ENCODE data around the gene AGAP1. TPM values are rescaled to one million over a fixed set of nuclear protein-coding genes. Genes with fewer than 3 reads are reported as not detected.

AGAP1 gene
- total RNA-seq, 1 experiment from 2014 or later: 25.8 TPM

DNA sequence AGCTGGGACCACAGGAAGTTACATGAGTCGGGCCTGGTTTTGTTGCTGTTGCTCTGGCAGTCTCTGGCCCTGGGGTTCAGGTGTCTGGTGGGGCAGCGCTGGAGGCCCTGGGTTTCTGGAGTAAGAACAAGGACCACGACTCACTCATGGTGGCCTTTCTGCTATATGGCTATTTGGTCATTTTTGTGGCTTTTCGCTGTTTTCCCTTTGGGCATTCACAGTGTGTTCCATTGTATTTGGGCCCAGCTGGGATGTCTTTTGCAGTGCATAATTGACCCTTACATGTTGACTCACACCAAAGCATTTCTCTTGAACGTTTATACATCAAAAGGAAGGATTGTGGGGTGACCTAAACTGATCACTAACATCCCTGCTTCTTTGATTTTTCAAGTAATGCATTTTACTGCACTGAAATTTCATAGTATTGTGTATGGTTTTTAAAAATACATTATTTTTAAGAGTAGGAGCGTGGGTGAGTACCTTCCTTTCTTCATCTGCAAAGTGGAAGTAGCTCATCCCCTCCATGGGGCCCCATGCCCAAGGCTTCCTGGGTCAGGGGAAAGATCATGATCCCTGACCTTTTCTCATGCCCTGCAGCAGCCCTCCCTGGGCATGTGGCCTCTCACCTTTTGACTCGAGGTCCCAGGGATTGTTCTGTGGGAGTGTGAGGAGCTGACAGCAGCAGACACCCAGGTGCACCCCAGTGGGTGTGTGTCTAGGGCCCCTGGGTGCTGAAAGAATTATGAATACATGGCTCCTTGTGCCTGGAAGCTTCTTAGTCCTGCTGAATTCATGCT lies 225.5 kb downstream of the AGAP1 start:
- Histone ChIP-seq H3K9ac (ENCODE audit: extremely low read depth, insufficient read length, low read length) (no peak overlapping the region), H3K4ac (ENCODE audit: low read depth, low read length) (no peak overlapping the region), H3K23me2 (ENCODE audit: insufficient read length, low read depth, low read length, poor library complexity, severe bottlenecking) (no peaks in the 10 kb centered on the region), H3K79me2 (ENCODE audit: insufficient read depth, low read length) (no peaks in the 10 kb centered on the region), H2BK15ac (ENCODE audit: low read depth, low read length) (no peak overlapping the region), H4K8ac (replicated peaks; ENCODE audit: insufficient read length, low read depth, low read length) (no peak overlapping the region), H2BK12ac (ENCODE audit: insufficient read length, low read depth, low read length) (no peak overlapping the region), H3K56ac (ENCODE audit: insufficient read length, low read depth, low read length) (no peak overlapping the region), H2AK5ac (ENCODE audit: insufficient read length, low read length) (no peak overlapping the region), H3K79me1 (ENCODE audit: insufficient read depth, low read depth, low read length, poor library complexity, severe bottlenecking) (no peaks in the 10 kb centered on the region), H3K4me2 (ENCODE audit: insufficient read depth, insufficient read length, low read length) (no peak overlapping the region), H3K27me3 (ENCODE audit: insufficient read depth, low read length) (no peaks in the 10 kb centered on the region), H2BK5ac (ENCODE audit: insufficient read length, low read length) (no peak overlapping the region), H3T11ph (ENCODE audit: low read length) (no peak overlapping the region), H2AFZ (ENCODE audit: low read length) (no peak overlapping the region), H2BK120ac (ENCODE audit: low read depth, low read length, poor library complexity, severe bottlenecking) (no peak overlapping the region), H3K9me3 (ENCODE audit: control insufficient read depth, low read depth, low read length) (no peaks in the 10 kb centered on the region), H4K5ac (ENCODE audit: insufficient read length, low read depth, low read length) (no peak overlapping the region), H3K14ac (ENCODE audit: insufficient read depth, low read length) (no peak overlapping the region), H3K23ac (ENCODE audit: insufficient read length, low read depth, low read length) (no peak overlapping the region), H2BK20ac (ENCODE audit: low read depth, low read length, poor library complexity, severe bottlenecking) (no peak overlapping the region), H4K91ac (ENCODE audit: insufficient read length, low read depth, low read length) (no peak overlapping the region), H3K4me1 (ENCODE audit: insufficient read depth, low read length) (no peaks in the 10 kb centered on the region), H3K27ac (ENCODE audit: insufficient read length, low read depth, low read length) (no peak overlapping the region), H4K20me1 (ENCODE audit: control insufficient read depth, insufficient read depth, insufficient read length) (no peaks in the 10 kb centered on the region), H3K18ac (ENCODE audit: insufficient read length, low read depth, low read length) (no peak overlapping the region)
- Mint-ChIP-seq H3K27ac (no peak overlapping the region; a peak in 1 of 7 replicates), H3K36me3 (ENCODE audit: insufficient read depth in 1 of 3, low read depth in 3 of 3) (peaks cover 10 to 28% (median 21%) of the 10 kb centered on the region in 3 experiments; a peak in 5 of 7 replicates), H3K27me3 (ENCODE audit: low read depth) (no peaks in the 10 kb centered on the region; the same call in 1 of the 2 replicates), H3K4me3 (no peak overlapping the region), H3K4me1 (peaks cover 2 to 4% of the 10 kb centered on the region in 2 experiments; a peak in 1 of 4 replicates), H3K9me3 (no peaks in the 10 kb centered on the region)
- DNase-seq: no peak
- no CpG with 5 or more reads among the region's 7 CpGs for WGBS (ENCODE audit: extremely low coverage, insufficient read length, low lambda C conversion rate)
- TF ChIP-seq CTCF (conservative IDR thresholded peaks at IDR 0.05): no peak

All from H9 (cell line).